RPMI7951 (cell line): ENCODE results near the gene ZNF132. TPM values are rescaled to one million over a fixed set of nuclear protein-coding genes. Genes with fewer than 3 reads are reported as not detected.
A peak's percentile ranks its signal among the peaks of the same experiment; 100 is the strongest.

Experiments used
- DNase-seq: peaks from one replicate; pipeline ENCODE4 v3.0.0-alpha.2; 2012; ENCODE audit warnings: low read depth
- total RNA-seq: library from RNA; depleted of rRNA; stranded (reverse); fragments of >200 nt; shearing (Covaris generic); gene quantifications from 2 replicates; pipeline ENCODE4 v1.2.3, GENCODE V29; 2014; rRNA removed

ZNF132 gene
- total RNA-seq, 1 experiment from 2014 or later: 4.6 TPM

DNA sequence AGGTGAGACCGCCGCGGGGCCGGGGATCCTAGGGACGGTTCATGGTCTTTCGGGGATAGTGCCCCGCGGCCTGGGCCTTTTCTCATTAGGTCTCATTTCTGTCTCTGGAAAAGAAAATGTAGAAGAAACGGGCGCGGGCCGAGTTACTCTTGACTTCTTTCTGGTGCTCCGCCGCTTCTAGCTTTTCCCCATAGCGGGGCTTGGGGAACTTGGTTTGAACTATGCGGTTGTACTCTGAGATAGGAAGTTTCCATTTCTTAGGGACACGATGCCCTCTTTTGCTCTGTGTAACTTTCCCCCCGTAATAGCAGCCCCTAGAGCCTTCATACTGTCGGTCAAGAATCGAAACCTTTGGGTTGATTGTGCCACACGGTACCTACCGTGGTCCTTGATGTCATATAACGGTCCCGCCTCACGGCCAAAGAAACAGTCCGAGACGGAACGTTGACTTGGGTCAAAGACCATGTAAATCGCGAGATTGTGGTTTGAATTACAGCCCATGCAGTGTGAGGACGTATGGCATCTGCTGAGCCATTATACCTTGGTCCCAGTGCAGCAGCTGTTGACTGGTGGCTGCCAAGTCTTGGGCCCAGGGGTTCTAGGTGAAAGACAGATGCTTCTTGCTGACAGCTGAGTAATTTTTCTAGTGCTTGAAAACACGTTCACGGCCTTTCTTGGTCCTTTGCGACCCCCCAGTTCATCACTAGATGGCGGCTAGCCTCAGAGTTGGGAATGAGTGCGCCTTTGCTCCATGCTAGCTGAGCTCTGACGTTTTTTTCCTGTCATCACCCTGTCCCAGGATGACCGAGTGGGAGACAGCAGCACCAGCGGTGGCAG, 52.4 kb downstream of the ZNF132 start:
- DNase-seq: no peak

DNA sequence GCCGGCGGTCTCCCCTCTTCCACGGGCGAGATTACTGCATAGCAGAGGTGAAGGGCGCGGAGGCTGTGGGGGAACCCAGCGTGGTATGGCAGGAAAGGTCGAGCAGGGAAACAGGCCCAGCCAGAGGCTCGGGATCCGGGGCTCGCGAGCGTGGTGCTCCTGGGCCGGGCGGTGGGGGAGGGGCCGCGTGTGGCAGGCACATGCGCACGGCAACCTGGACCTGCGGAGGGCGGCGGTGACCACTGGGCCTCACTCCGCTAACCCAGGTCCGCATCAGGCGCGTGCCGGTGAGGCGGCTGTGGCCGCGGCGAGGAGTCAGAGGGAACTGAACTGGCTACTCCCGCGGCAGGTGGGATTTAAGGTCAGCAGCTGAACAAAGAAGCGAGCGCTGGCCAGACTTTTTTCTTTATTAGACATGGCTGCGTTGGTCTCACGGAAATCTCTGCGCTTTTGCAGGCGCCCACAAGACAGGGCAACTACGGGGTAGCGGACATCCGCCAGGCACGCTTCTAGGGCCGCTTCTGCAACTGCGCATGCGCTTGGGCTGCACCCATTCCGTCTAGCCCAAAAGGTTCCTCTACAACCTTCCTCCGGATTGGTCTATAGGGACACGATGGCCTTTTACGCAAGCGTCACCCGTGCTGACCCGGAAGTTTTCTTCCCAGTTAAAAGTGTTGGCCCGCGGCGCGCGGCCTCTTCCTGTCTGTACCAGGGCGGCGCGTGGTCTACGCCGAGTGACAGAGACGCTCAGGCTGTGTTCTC, 53.2 kb downstream of the ZNF132 start, which contains the start of gene RPS5:
RPS5 (plus strand) TSS at position 694 of the 762 bp plus-strand sequence. CDS start 869 bp downstream, outside the sequence.
- peak; percentile 99 for DNase-seq

DNA sequence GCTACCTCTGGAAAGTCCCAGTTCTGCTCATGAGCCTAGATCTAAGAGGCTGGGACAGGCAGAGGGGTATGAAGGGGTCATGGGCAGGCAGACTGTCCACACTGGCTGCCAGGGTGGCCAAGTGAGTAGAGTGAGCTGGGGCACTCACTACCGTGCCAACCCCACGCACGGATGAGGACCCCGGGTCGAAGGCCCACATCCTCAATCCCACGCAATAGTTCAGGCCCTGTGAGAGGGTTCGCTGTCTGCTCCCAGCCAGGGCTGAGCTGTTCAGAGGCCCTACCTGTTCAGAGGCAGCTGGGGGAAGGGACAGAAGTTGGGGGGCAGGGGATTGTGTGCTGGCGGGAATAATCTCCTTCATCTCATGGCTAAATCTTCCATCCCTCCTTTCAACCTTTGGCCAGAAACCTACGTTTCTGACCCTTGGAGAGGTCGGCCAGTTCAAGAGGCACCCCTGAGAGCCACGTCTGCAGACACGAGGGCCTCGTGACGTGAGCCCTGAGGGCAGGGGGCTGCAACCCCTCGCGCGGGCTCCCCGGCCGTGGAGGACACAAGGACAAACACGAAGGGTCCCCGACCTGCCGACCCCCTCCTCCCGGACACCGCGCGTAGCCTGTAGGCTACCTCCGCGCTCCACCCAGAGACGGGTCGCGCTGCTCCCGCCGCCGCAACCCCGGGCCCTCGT, 53.9 kb downstream of the ZNF132 start:
- DNase-seq: no peak

DNA sequence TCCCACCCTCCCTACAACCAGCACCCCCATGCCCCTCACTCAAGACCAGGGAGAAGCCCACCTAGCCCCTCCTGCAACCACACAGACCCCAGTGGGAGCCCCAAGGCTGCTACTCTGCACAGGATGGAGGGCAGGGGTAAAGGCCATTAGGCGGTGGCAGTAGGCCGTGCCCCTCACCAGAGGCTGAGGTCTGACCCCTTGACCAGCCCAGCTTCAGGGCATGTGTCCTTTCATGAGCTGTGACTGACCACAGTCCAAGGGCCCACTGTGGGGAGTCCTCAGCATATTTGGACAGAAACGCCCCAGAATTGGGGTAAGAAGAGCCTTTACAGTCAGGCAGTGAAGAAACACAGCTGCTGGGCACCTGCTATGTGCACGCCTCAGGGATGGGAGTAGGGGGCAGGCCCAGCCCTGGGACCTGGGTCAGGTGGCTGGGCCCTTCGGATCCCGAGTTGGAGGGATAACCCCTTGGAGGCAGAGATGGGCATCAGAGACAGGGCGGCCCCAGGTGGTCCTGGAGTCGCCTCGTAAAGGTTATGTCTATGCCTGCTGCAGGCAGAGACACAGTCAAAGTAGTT, 54.6 kb downstream of the ZNF132 start:
- DNase-seq: no peak

DNA sequence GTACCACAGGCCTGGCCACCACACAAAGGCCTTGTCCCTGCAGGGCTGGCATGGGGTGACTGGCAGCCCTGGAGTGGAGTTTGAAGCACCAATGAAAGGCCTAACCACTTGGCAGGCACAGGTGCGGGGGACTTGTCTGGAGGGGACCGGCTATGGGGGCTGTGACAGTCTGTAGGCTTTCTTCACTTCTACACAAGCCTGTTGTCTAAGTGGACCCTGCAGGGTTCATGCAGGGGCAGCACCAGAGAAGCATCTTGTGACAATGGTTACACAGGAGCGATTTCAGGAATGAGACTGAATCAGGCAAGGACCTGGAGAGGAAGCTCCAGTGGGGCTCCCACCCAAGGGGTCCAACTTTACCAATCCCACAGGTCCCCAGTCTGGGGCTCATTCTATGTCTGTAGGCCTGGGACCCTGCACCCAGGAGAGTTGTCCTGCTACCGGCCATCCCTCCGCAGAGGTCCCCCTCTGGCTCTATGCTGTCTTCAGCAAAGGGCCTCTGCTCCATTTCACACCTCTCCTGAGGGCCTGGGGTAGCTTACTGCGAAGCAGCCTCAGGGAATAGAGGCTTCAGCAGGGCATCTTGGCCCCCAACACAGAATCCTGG, 56.9 kb downstream of the ZNF132 start:
- no peak for DNase-seq

Other genes starting within 250 kb of the ZNF132 start
- gene ZNF544, start 211.2 kb downstream of the ZNF132 start, total RNA-seq: 43.9 and 57.0 TPM in 2 replicates
- gene ZNF8, start 161.2 kb downstream of the ZNF132 start, total RNA-seq: 4.3 and 4.8 TPM in 2 replicates
- 68.7 and 76.6 TPM in 2 replicates for gene ERVK3-1, start 134.8 kb downstream of the ZNF132 start, total RNA-seq
- 2.9 and 4.1 TPM in 2 replicates for gene ZSCAN22, start 113.2 kb downstream of the ZNF132 start, total RNA-seq
- 64.4 and 111 TPM in 2 replicates for gene A1BG, start 86.7 kb downstream of the ZNF132 start, total RNA-seq
- gene ZNF497, start 77.4 kb downstream of the ZNF132 start, total RNA-seq: 0.12 and 0.29 TPM in 2 replicates
- gene ZNF837, start 59.1 kb downstream of the ZNF132 start, total RNA-seq: 1.1 and 1.8 TPM in 2 replicates
- 2,560 and 2,715 TPM in 2 replicates for gene RPS5, start 52.9 kb downstream of the ZNF132 start, total RNA-seq
- not detected in 2 replicates for gene RNF225, start 44.5 kb downstream of the ZNF132 start, total RNA-seq
- 16.3 and 17.2 TPM in 2 replicates for gene ZNF584, start 31.5 kb downstream of the ZNF132 start, total RNA-seq
- 4.1 and 9.3 TPM in 2 replicates for gene ZNF324B, start 11.5 kb upstream of the ZNF132 start, total RNA-seq
- gene ZNF324, start 26.9 kb upstream of the ZNF132 start, total RNA-seq: 8.6 and 8.9 TPM in 2 replicates
- 6.5 and 9.5 TPM in 2 replicates for gene ZNF446, start 36.2 kb upstream of the ZNF132 start, total RNA-seq
- 4.7 and 6.0 TPM in 2 replicates for gene SLC27A5, start 71.8 kb upstream of the ZNF132 start, total RNA-seq
- gene ZBTB45, start 79.7 kb upstream of the ZNF132 start, total RNA-seq: 5.3 and 8.1 TPM in 2 replicates
- 304 and 391 TPM in 2 replicates for gene TRIM28, start 103.9 kb upstream of the ZNF132 start, total RNA-seq
- gene CHMP2A, start 115.0 kb upstream of the ZNF132 start, total RNA-seq: 171 and 176 TPM in 2 replicates
- gene UBE2M, start 118.5 kb upstream of the ZNF132 start, total RNA-seq: 84.1 and 98.8 TPM in 2 replicates
- gene MZF1, start 133.2 kb upstream of the ZNF132 start, total RNA-seq: 6.5 and 10.2 TPM in 2 replicates